Cerebellar nuclear complex (tissue), 1 donor: ENCODE results near the gene IPO7.
"Not testable (repeated sequence)": the region's sequence is repeated elsewhere in the genome, so short reads cannot be mapped to it uniquely, and the experiment has no call there.

Experiments
- DNase-seq, 2 experiments: peaks; one replicate each; lab custom pipeline; 2025; lab: John Stamatoyannopoulos, UW

The IPO7 gene

DNA sequence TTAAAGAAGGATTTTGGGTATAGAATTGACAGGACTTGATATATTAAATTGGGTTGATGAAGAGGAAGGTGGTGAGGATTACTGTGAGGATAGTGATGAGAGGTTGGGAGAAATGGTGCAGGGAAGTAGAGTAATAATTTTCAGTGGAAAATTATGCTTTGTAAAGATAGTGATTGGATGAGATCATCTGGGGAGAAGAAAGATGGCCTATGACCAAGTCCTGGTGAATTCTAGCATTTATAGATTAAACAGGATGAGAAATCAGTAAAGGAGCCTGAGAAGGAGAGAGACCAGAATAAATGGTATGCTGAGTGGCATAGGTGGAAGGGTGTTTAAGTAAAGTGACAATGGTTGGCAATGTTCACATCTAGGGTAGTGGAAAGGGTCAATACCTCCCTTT, 15.0 kb downstream of the IPO7 start:
- no peak for DNase-seq

DNA sequence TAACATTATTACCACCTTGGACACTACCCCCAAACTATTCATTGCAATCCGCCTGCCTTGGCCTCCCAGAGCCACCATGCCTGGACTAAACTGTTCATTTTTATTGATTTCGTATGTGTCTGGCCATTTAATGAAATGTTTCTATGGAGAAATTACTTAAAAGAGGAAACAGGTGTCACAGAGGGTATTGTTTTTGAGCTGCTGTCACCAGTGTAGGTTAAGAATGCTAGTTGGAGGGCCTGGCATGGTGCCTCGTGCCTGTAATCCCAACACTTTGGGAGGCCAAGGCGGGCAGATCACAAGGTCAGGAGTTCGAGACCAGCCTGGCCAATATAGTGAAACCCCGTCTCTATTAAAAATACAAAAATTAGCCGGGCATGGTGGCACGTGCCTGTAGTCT, 17.4 kb downstream of the IPO7 start:
- not testable (repeated sequence) for DNase-seq

GRCh38 chr11:9428706-9429105, 44.3 kb downstream of the IPO7 start:
- DNase-seq = no peak

DNA sequence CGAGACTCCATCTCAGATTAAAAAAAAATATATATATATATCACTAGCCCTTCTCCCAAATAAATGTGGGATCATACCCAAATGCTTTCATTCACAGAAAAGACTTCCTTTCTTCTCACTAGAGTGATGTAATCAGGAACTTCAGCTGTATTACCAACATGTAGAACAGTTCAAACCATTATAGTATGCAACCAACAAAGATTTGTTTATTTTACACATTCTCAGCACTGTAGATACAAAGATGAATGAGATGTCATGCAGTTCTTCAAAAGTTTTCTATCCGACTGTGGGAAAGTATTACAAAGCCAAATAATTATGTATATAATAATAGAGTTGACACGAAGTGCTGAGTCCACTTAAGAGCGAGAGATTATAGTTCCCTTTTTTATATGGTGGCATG, 54.2 kb downstream of the IPO7 start:
- no peak for DNase-seq

GRCh38 chr11:9446230-9446629, 61.8 kb downstream of the IPO7 start:
- DNase-seq = no peak

DNA sequence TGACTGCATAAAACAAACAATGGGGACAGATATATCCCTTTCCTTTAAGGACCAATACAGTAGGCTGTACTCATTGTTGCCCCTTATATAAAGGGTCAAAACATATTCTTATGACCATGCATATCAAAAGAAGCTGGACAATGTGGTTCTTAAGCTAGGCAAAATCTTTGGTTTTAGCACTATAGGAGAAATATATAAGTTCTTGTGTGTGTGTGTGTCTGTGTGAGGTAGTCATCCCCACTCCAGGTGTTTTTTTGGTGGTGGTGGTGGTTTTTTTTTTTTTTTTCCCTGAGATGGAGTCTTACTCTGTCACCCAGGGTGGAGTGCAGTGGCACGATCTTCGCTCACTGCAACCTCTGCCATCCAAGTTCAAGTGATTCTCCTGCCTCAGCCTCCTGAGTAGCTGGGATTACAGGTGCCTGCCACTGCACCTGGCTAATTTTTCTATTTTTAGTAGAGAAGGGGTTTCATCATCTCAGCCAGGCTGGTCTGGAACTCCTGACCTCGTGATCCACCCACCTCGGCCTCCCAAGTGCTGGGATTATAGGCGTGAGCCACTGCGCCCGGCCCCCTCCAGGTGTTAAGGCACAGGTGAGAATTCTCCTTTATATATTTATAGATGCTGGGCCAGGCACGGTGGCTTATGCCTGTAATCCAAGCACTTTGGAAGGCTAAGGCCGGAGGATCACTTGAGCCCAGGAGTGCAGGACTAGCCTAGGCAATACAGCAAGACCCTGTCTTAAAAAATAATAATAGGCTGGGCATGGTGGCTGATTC, 64.3 kb downstream of the IPO7 start:
- DNase-seq = no peak

DNA sequence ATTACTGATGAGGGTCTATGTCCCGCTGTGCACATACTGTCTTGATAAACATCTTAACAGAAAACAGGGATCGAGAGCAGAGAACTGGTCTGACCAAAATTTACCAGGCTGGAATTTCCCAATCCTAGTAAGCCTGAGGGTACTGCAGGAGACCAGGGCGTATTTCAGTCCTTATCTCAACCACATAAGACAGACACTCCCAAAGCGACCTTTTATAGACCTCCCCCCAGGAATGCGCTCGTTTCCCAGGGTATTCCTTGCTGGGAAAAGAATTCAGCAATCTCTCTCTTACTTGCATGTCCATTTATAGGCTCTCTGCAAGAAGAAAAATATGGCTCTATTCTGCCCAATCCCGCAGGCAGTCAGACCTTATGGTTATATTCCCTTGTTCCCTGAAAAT, 67.6 kb downstream of the IPO7 start:
- DNase-seq = not testable (repeated sequence)

- DNase-seq = no peak
Measured at GRCh38 chr11:9455722-9456121, 71.3 kb downstream of the IPO7 start.

- no peak for DNase-seq
Measured at GRCh38 chr11:9459667-9460321, 75.3 kb downstream of the IPO7 start.

GRCh38 chr11:9460322-9461062, 76.0 kb downstream of the IPO7 start, which contains the start of gene ZNF143:
Gene ZNF143, plus strand, starts transcription at chr11:9461012. Its CDS starts 10,297 bp downstream, at chr11:9471309.
- peak; percentile 100 for DNase-seq

- peak; percentile 33 to 63 for DNase-seq
Measured at GRCh38 chr11:9461063-9461759, 76.8 kb downstream of the IPO7 start.

DNA sequence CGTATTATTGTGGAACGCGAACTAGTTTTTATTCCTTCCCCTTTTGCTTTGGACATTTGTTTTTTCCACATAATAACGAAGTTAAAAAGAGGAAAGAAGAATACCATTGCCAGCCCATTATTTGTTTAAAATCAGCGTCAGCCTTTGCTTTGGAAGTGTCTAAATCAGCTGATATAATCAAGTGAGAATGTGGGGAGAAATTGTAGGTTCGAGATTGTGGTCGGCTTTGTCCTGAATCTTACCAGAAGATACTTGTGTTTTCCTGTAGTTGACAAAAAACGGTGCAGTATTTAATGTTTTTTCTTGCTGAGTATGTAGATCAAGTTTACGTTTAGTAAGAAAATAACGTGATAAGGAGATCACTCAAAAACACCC, 77.3 kb downstream of the IPO7 start:
- peak in 1 of 2 experiments; percentile 8 for DNase-seq

DNA sequence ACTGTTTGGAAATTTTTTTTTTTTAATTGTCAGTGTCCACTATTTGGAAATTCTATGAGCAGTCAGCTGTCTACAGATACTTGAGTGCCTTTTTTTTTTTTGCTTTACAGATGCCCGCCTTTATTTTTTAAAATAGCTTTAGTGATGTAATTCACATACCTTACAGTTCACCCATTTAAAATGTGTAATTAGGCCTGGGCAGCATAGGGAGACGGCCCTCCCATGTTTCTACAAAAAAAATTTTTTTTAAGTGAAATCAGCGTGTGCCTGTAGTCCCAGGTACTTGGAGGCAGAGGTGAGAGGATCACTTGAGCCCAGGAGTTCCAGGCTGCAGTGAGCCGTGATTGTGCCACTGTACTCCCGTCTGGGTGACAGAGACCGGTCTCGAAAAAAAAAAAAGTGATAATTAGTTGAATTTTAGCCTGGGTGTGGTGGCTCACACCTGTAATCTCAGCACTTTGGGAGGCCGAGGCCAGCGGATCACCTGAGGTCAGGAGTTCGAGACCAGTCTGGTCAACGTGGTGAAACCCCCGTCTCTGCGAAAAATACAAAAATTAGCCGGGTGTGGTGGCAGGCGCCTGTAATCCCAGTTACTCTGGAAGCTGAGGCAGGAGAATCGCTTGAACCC, 77.8 kb downstream of the IPO7 start:
- DNase-seq = no peak

GRCh38 chr11:9462806-9463537, 78.5 kb downstream of the IPO7 start:
- DNase-seq = no peak

GRCh38 chr11:9470765-9471164, 86.3 kb downstream of the IPO7 start:
- DNase-seq = no peak

- no peak for DNase-seq
Measured at GRCh38 chr11:9473408-9473807, 89.0 kb downstream of the IPO7 start.

DNA sequence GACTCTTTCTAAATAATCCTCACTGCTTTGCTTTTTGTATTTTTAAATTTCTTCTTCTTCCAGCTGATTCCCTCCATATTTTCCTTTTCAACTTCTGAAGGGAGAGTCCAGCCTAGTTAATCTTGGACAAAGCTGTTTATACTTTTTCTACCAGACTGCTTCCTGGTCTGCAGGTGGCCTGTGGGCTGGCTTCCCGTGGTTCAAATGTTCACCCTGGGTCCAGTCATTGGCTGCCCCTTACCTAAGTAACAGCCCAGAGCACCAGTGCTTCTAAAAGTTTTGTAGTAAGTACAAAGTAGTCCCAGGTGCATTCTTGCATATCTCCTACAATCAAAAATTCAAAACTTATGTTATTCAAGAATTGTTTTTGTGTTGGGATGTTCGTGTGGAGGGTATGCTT, 95.4 kb downstream of the IPO7 start:
- DNase-seq = no peak

DNA sequence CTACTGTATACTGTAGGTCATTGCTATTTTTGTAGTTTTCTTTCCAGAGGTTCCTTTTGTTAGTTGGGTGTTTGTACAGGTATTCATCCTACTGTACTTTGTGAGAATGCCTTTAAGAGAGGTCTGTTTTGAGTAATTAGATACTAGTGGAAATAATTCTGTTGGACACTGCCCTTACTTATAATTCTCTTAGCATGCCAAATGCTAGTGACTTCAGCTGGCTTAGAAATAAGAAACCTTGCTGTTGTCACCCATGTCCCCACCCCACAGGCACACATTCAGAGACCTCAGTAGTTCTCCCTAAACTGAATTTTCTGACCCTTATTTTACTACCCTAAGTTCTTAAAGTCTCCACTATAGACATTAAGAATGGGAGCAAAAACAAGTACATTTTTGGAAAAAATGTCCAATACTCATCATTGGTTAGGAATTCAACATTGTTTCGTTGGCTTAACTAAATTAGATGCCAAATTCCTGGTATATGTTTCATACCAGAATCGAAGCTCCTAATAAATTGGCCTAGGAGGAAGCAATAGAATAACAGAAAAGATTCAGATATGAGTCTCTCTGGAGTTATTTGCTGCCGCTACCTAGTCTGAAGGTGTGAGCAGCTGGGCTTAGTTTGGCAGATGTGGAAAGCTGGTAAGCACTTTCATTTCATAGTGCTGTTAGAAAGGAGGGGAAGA, 104.8 kb downstream of the IPO7 start:
- no peak for DNase-seq

DNA sequence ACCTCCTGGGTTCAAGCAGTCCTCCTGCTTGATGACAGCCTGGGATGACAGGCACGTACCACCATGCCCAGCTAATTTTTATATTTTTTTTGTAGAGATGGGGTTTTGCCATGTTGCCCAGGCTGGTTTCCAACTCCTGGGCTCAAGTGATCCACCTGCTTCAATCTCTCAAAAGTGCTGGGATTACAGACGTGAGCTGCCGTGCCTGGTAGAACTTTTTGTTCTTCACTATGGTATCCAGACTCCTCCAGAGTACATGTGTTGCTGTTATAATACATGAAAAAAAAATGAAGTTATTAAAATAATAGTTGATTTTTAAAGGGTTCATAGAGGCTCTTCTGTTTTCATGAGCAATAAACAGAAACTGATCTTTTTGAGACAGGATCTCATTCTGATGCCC, 105.9 kb downstream of the IPO7 start:
- no peak for DNase-seq

GRCh38 chr11:9493492-9493891, 109.0 kb downstream of the IPO7 start:
- DNase-seq = no peak

DNA sequence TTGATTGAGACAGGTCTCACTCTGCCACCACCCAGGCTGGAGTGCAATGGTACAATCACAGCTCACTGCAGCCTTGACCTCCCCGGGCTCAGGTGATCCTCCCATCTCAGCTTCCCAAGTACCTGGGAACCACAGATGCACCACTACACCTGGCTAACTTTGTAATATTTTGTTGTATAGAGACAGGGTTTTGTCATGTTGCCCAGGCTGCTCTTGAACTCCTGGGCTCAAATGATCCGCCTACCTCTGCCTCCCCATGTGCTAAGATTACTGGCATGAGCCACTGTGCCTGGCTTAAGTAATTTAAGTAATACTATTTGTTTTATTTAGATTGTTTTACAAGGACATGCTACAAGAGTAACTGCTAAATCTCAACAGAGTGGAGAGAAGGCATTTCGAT, 109.9 kb downstream of the IPO7 start:
- DNase-seq = no peak
